HCT116 (cell line): ENCODE measurements around the gene EEF1A2. TPM values are rescaled to one million over a fixed set of nuclear protein-coding genes. Genes with fewer than 3 reads are reported as not detected.

ENCODE experiments used
- total RNA-seq: library from RNA; stranded (reverse); gene quantifications from one replicate; pipeline ENCODE4 v1.2.1, GENCODE V29; 2021; ENCODE audit not compliant: unreplicated experiment

EEF1A2 gene
- total RNA-seq, 1 experiment from 2014 or later, result 454 TPM

Other genes starting within 250 kb of the EEF1A2 start
- gene NKAIN4, start 244.6 kb downstream of the EEF1A2 start, total RNA-seq, result not detected
- 94.4 TPM for gene ARFGAP1, start 226.3 kb downstream of the EEF1A2 start, total RNA-seq
- gene COL20A1, start 205.9 kb downstream of the EEF1A2 start, total RNA-seq, result 0.34 TPM
- gene CHRNA4, start 137.7 kb downstream of the EEF1A2 start, total RNA-seq, result not detected
- 86.5 TPM for gene KCNQ2, start 26.4 kb downstream of the EEF1A2 start, total RNA-seq
- 346 TPM for gene PPDPF, start 21.7 kb upstream of the EEF1A2 start, total RNA-seq
- 6.7 TPM for gene PTK6, start 38.3 kb upstream of the EEF1A2 start, total RNA-seq
- gene SRMS, start 48.7 kb upstream of the EEF1A2 start, total RNA-seq, result 3.2 TPM
- gene FNDC11, start 55.1 kb upstream of the EEF1A2 start, total RNA-seq, result 5.5 TPM
- gene HELZ2, start 75.2 kb upstream of the EEF1A2 start, total RNA-seq, result 44.0 TPM
- gene GMEB2, start 128.0 kb upstream of the EEF1A2 start, total RNA-seq, result 13.9 TPM
- 138 TPM for gene STMN3, start 154.3 kb upstream of the EEF1A2 start, total RNA-seq
- 58.0 TPM for gene RTEL1, start 159.2 kb upstream of the EEF1A2 start, total RNA-seq
- 147 TPM for gene TNFRSF6B, start 197.6 kb upstream of the EEF1A2 start, total RNA-seq
- 53.7 TPM for gene ARFRP1, start 208.9 kb upstream of the EEF1A2 start, total RNA-seq
- gene ZGPAT, start 209.0 kb upstream of the EEF1A2 start, total RNA-seq, result 30.6 TPM
- gene LIME1, start 237.6 kb upstream of the EEF1A2 start, total RNA-seq, result 27.4 TPM
- 121 TPM for gene SLC2A4RG, start 240.7 kb upstream of the EEF1A2 start, total RNA-seq